Neural progenitor cell (in vitro differentiated cells): ENCODE measurements around the gene SLC52A3.

Experiments used
- CTCF ChIP-seq: fragments of 200-600 bp; sonication (generic); IDR thresholded peaks from 2 replicates; pipeline ENCODE4 v1.5.1; 2017; ENCODE audit warnings: antibody characterized with exemption, mild to moderate bottlenecking
- EZH2 ChIP-seq: fragments of 200-600 bp; sonication (generic); IDR thresholded peaks from 2 replicates; pipeline ENCODE4 v1.6.1; 2017; ENCODE audit warnings: antibody characterized with exemption, mild to moderate bottlenecking, moderate library complexity
- EZH2phosphoT487 ChIP-seq: fragments of 200-600 bp; sonication (generic); IDR thresholded peaks from 2 replicates; pipeline ENCODE4 v1.6.1; 2017; ENCODE audit warnings: antibody characterized with exemption

GRCh38 chr20:717271-717670 is 51.0 kb downstream of the SLC52A3 start:
- TF ChIP-seq CTCF (no peak), EZH2phosphoT487 (no peak), EZH2 (no peak)
